Fibroblast of lung (primary cell): ENCODE measurements around the gene DUSP3. TPM values are rescaled to one million over a fixed set of nuclear protein-coding genes. Genes with fewer than 3 reads are reported as not detected.

Experiments
- DNase-seq, 2 donors: peaks; one replicate each; pipeline versions ENCODE4 v3.0.0 to v3.0.0-alpha.2; 2010; ENCODE audit warnings: low read depth in 2 of 2
- H2AFZ ChIP-seq: 2 replicates; pipeline ENCODE4 v1.5.1; 2012; ENCODE audit warnings: low read length, control low read depth, inconsistent platforms
- H3K27ac ChIP-seq: 2 replicates; pipeline ENCODE4 v1.5.1; 2011; ENCODE audit warnings: low read length, control low read depth; ENCODE audit not compliant: insufficient read depth
- H3K27me3 ChIP-seq: 2 replicates; pipeline ENCODE4 v1.5.1; 2011; ENCODE audit warnings: mild to moderate bottlenecking, low read length; ENCODE audit not compliant: control insufficient read depth, insufficient read depth
- H3K36me3 ChIP-seq: 2 replicates; pipeline ENCODE4 v1.5.1; 2011; ENCODE audit warnings: low read length; ENCODE audit not compliant: control insufficient read depth, insufficient read depth
- H3K4me1 ChIP-seq: 2 replicates; pipeline ENCODE4 v1.5.1; 2011; ENCODE audit warnings: low read length; ENCODE audit not compliant: control insufficient read depth, insufficient read depth; ENCODE audit errors: extremely low read depth
- H3K4me2 ChIP-seq: 2 replicates; pipeline ENCODE4 v1.5.1; 2011; ENCODE audit warnings: low read length, control low read depth; ENCODE audit not compliant: insufficient read depth; ENCODE audit errors: extremely low read depth
- H3K4me3 ChIP-seq, 4 experiments: fragments of 200-600 bp in 1 of 4; sonication (generic) in 1 of 4; replicated peaks in 1 of 4; 2 replicates each; pipeline ENCODE4 v1.5.1; 2011 to 2016; ENCODE audit warnings: low read length in 4 of 4, low read depth in 3 of 4, mild to moderate bottlenecking in 3 of 4, control low read depth in 2 of 4, inconsistent platforms in 1 of 4, mixed read lengths in 1 of 4; ENCODE audit not compliant: insufficient read depth in 1 of 4; ENCODE audit errors: control extremely low read depth in 1 of 4
- H3K79me2 ChIP-seq: 2 replicates; pipeline ENCODE4 v1.5.1; 2012; ENCODE audit warnings: mild to moderate bottlenecking, low read length, inconsistent platforms; ENCODE audit not compliant: control insufficient read depth, insufficient read depth
- H3K9ac ChIP-seq: 2 replicates; pipeline ENCODE4 v1.5.1; 2011; ENCODE audit warnings: mild to moderate bottlenecking, low read length, control low read depth; ENCODE audit not compliant: insufficient read depth
- H3K9me3 ChIP-seq: 2 replicates; pipeline ENCODE4 v1.5.1; 2012; ENCODE audit warnings: low read depth, low read length; ENCODE audit not compliant: control insufficient read depth, insufficient read depth
- H4K20me1 ChIP-seq: 2 replicates; pipeline ENCODE4 v1.5.1; 2011; ENCODE audit warnings: low read length; ENCODE audit not compliant: control insufficient read depth, insufficient read depth; ENCODE audit errors: extremely low read depth
- CTCF ChIP-seq, 2 donors: IDR thresholded peaks in 1 of 2; conservative IDR thresholded peaks in 1 of 2; 1 replicate in 1 of 2; 2 replicates in 1 of 2; pipeline ENCODE4 v1.5.1; 2011 to 2012; ENCODE audit warnings: low read length in 2 of 2, control low read depth in 1 of 2, inconsistent platforms in 1 of 2, low read depth in 1 of 2, mild to moderate bottlenecking in 1 of 2
- EZH2 ChIP-seq: IDR thresholded peaks from 2 replicates; pipeline ENCODE4 v1.5.1; 2012; ENCODE audit warnings: low read length, control low read depth, mild to moderate bottlenecking; ENCODE audit errors: missing control alignments
- polyA plus RNA-seq, 2 donors: library from polyadenylated mRNA; depleted of rRNA in 1 of 2; stranded (reverse) in 1 of 2; unstranded in 1 of 2; fragments of >200 nt; gene quantifications; 2 replicates each; pipeline ENCODE4 v1.2.1, GENCODE V29; 2011 to 2012; ENCODE audit warnings: missing spikeins in 1 of 2
- total RNA-seq: library from RNA; depleted of rRNA; stranded (reverse); fragments of >200 nt; gene quantifications from 2 replicates; pipeline ENCODE4 v1.2.1, GENCODE V29; 2014

Gene DUSP3
- total and polyA plus RNA-seq, 2 donors (not counting 1 experiment from before 2014, with no cell fraction given), result 51.2 to 55.9 TPM

DNA sequence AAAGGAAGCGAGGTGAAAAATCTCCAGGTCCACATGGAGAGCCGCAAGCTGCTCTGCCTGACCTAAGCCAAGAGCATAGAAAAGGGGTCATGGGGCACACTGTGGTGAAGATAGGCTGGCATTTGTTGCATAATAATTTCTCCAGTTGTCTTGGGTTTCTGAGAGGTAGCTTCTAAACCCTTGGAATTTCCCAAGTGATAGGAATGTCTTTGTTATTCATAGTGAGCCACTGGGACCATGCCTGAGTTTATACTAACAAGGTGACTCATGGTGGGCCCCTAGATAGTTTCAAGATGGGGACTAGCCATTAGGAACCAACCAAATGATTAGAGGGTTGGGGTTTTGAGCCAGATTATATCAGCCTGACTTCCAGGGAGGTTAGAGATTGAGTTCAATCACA is 45.8 kb downstream of the DUSP3 start:
- no peak overlapping the region for H3K27ac ChIP-seq
- H3K27me3 ChIP-seq, result no peaks in the 10 kb centered on the region
- no peaks in the 10 kb centered on the region for H3K79me2 ChIP-seq
- H3K9me3 ChIP-seq, result no peaks in the 10 kb centered on the region
- no peak for TF ChIP-seq CTCF (conservative IDR thresholded peaks at IDR 0.05 in 1 of 2, IDR thresholded peaks at IDR 0.05 in 1 of 2; ENCODE audit: low read depth in 1 of 2, low read length in 2 of 2)
- TF ChIP-seq EZH2, result no peak
- DNase-seq, result peak; percentile 12 to 94
- H3K36me3 ChIP-seq, result no peaks in the 10 kb centered on the region
- no peak overlapping the region for H2AFZ ChIP-seq
- H3K4me3 ChIP-seq, result no peak overlapping the region
- no peak overlapping the region for H3K4me2 ChIP-seq
- H3K9ac ChIP-seq, result no peak overlapping the region
- H4K20me1 ChIP-seq, result no peaks in the 10 kb centered on the region
- peaks cover 2% of the 10 kb centered on the region for H3K4me1 ChIP-seq

- Histone ChIP-seq H3K36me3 (no peaks in the 10 kb centered on the region), H2AFZ (no peak overlapping the region), H3K27me3 (no peaks in the 10 kb centered on the region), H3K4me2 (no peak overlapping the region), H3K79me2 (no peaks in the 10 kb centered on the region), H4K20me1 (no peaks in the 10 kb centered on the region), H3K27ac (no peak overlapping the region), H3K4me1 (peaks cover 4% of the 10 kb centered on the region), H3K9me3 (no peaks in the 10 kb centered on the region), H3K4me3 (no peak overlapping the region), H3K9ac (no peak overlapping the region)
- TF ChIP-seq CTCF (conservative IDR thresholded peaks at IDR 0.05 in 1 of 2, IDR thresholded peaks at IDR 0.05 in 1 of 2; ENCODE audit: low read depth in 1 of 2, low read length in 2 of 2) (no peak), EZH2 (no peak)
- no peak for DNase-seq
Measured at GRCh38 chr17:43728081-43728480, 50.7 kb downstream of the DUSP3 start.

GRCh38 chr17:43723697-43724359 is 54.9 kb downstream of the DUSP3 start:
- Histone ChIP-seq H3K79me2 (no peaks in the 10 kb centered on the region), H3K27me3 (no peaks in the 10 kb centered on the region), H3K4me3 (no peak overlapping the region), H3K4me1 (peaks cover 6% of the 10 kb centered on the region), H3K27ac (no peak overlapping the region), H3K4me2 (no peak overlapping the region), H3K9me3 (no peaks in the 10 kb centered on the region), H2AFZ (no peak overlapping the region), H3K9ac (no peak overlapping the region), H3K36me3 (no peaks in the 10 kb centered on the region), H4K20me1 (no peaks in the 10 kb centered on the region)
- TF ChIP-seq CTCF (conservative IDR thresholded peaks at IDR 0.05 in 1 of 2, IDR thresholded peaks at IDR 0.05 in 1 of 2; ENCODE audit: low read depth in 1 of 2, low read length in 2 of 2) (no peak), EZH2 (no peak)
- peak; percentile 31 to 62 for DNase-seq
